ENCODE measurements around the gene RASSF10.

DNA sequence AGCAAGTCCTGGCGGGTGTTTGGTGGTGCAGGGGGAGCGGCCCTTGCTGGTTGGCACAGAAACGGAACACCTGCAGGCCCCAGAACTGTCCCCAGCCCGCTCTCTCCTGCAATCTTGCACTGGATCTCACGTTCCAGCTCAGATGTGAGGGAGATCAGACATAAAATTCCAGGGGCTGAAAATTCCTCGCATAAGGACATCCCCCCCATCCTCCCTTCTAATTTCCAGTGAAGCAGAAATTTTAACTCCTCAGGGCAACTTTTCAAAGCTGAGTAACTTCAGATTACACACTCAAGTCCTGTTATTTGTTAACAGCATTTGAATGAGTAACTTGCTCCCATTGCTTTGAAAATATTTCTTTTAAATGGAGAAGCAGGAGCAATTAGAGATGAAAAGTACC is 40.3 kb upstream of the RASSF10 start:
- TF ChIP-seq, protein P1, sequence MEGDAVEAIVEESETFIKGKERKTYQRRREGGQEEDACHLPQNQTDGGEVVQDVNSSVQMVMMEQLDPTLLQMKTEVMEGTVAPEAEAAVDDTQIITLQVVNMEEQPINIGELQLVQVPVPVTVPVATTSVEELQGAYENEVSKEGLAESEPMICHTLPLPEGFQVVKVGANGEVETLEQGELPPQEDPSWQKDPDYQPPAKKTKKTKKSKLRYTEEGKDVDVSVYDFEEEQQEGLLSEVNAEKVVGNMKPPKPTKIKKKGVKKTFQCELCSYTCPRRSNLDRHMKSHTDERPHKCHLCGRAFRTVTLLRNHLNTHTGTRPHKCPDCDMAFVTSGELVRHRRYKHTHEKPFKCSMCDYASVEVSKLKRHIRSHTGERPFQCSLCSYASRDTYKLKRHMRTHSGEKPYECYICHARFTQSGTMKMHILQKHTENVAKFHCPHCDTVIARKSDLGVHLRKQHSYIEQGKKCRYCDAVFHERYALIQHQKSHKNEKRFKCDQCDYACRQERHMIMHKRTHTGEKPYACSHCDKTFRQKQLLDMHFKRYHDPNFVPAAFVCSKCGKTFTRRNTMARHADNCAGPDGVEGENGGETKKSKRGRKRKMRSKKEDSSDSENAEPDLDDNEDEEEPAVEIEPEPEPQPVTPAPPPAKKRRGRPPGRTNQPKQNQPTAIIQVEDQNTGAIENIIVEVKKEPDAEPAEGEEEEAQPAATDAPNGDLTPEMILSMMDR (conservative IDR thresholded peaks at IDR 0.05): no peak
- no peak for TF ChIP-seq ZFX (IDR thresholded peaks at IDR 0.05)
